Fibroblast of skin of abdomen (primary cell): Measurements from ENCODE around the gene CACNA2D2.
A peak's percentile ranks its signal among the peaks of the same experiment; 100 is the strongest.

Experiments
- DNase-seq: peaks from one replicate; pipeline ENCODE4 v3.0.0-alpha.2; 2013

Gene CACNA2D2

GRCh38 chr3:50324351-50325112 lies 178.9 kb downstream of the CACNA2D2 start:
- peak; percentile 63 for DNase-seq

- no peak for DNase-seq
These were observed 179.7 kb downstream of the CACNA2D2 start for GRCh38 chr3:50323614-50324199.

GRCh38 chr3:50323092-50323600 lies 180.3 kb downstream of the CACNA2D2 start:
- DNase-seq: no peak

GRCh38 chr3:50322386-50323091 lies 180.9 kb downstream of the CACNA2D2 start, which contains the start of gene HYAL2:
TSS of gene HYAL2 (minus strand) at chr3:50322745. CDS start at chr3:50320489, 2,256 bp downstream.
- no peak for DNase-seq

GRCh38 chr3:50322115-50322385 lies 181.4 kb downstream of the CACNA2D2 start:
- DNase-seq: no peak

- peak; percentile 90 for DNase-seq
These were observed 181.9 kb downstream of the CACNA2D2 start for GRCh38 chr3:50321336-50322114.

GRCh38 chr3:50320853-50321335 lies 182.5 kb downstream of the CACNA2D2 start:
- DNase-seq: peak; percentile 74

GRCh38 chr3:50319894-50320625 lies 183.4 kb downstream of the CACNA2D2 start:
- no peak for DNase-seq

- DNase-seq: no peak
These were observed 184.1 kb downstream of the CACNA2D2 start for GRCh38 chr3:50319181-50319893.

GRCh38 chr3:50318615-50319014 lies 184.8 kb downstream of the CACNA2D2 start:
- DNase-seq: no peak

GRCh38 chr3:50318163-50318562 lies 185.3 kb downstream of the CACNA2D2 start:
- no peak for DNase-seq

GRCh38 chr3:50317300-50317699 lies 186.1 kb downstream of the CACNA2D2 start:
- DNase-seq: no peak

- no peak for DNase-seq
These were observed 186.7 kb downstream of the CACNA2D2 start for GRCh38 chr3:50316657-50317242.

GRCh38 chr3:50314816-50315215 lies 188.6 kb downstream of the CACNA2D2 start:
- DNase-seq: no peak

GRCh38 chr3:50314342-50314741 lies 189.1 kb downstream of the CACNA2D2 start:
- DNase-seq: no peak
